Hepatocyte (in vitro differentiated cells): ENCODE measurements around the gene BICD1.

Experiments used
- CTCF ChIP-seq: fragments of 200-600 bp; sonication (generic); IDR thresholded peaks from 2 replicates; pipeline ENCODE4 v1.5.1; 2016; ENCODE audit warnings: antibody characterized with exemption, mild to moderate bottlenecking; ENCODE audit not compliant: poor library complexity
- EZH2 ChIP-seq: fragments of 200-600 bp; sonication (generic); IDR thresholded peaks from 2 replicates; pipeline ENCODE4 v1.6.1; 2016; ENCODE audit warnings: antibody characterized with exemption, mild to moderate bottlenecking, borderline replicate concordance
- EZH2phosphoT487 ChIP-seq: fragments of 200-600 bp; sonication (generic); IDR thresholded peaks from one replicate; pipeline ENCODE4 v1.6.1; 2018; ENCODE audit warnings: antibody characterized with exemption, mild to moderate bottlenecking, low read depth, moderate library complexity; ENCODE audit not compliant: unreplicated experiment, severe bottlenecking

- TF ChIP-seq CTCF = no peak
- no peak for TF ChIP-seq EZH2
- TF ChIP-seq EZH2phosphoT487 = no peak
Measured at GRCh38 chr12:32115404-32116104, 8.9 kb downstream of the BICD1 start.
